OCI-LY3 (cell line): Measurements from ENCODE around the gene VAV2.

Experiments
- H2AFZ ChIP-seq: fragments of 200-600, 300-600 bp; shearing (Covaris generic); 2 replicates; pipeline ENCODE4 v1.6.0; 2014; ENCODE audit warnings: antibody characterized with exemption, low read depth, low read length
- H3K27ac ChIP-seq: fragments of 200-600, 300-600 bp; sonication (generic); 2 replicates; pipeline ENCODE4 v1.5.1; 2014; ENCODE audit warnings: mild to moderate bottlenecking, low read length, moderate library complexity, mixed read lengths
- H3K27me3 ChIP-seq: fragments of 200-600, 300-600 bp; sonication (generic); 2 replicates; pipeline ENCODE4 v1.6.1; 2014; ENCODE audit warnings: low read depth, low read length, mixed read lengths
- H3K36me3 ChIP-seq: fragments of 200-600, 300-600 bp; sonication (generic); replicated peaks from 2 replicates; pipeline ENCODE3; 2014; ENCODE audit warnings: low read depth, low read length, mixed read lengths
- H3K4me1 ChIP-seq: fragments of 300-600, 200-600 bp; sonication (generic); 2 replicates; pipeline ENCODE4 v1.6.1; 2014; ENCODE audit warnings: low read length, mixed read lengths
- H3K4me2 ChIP-seq: fragments of 200-600, 300-600 bp; sonication (generic); 2 replicates; pipeline ENCODE4 v1.6.1; 2014; ENCODE audit warnings: low read length, mixed read lengths
- H3K4me3 ChIP-seq: fragments of 300-600, 200-600 bp; sonication (generic); 2 replicates; pipeline ENCODE4 v1.5.1; 2014; ENCODE audit warnings: antibody characterized with exemption, mild to moderate bottlenecking, low read length, moderate library complexity
- H3K79me2 ChIP-seq: fragments of 300-600, 200-600 bp; shearing (Covaris generic); 2 replicates; pipeline ENCODE4 v1.6.1; 2014; ENCODE audit warnings: mild to moderate bottlenecking, low read length, mixed read lengths
- H3K9ac ChIP-seq: fragments of 300-600, 200-600 bp; shearing (Covaris generic); 2 replicates; pipeline ENCODE4 v1.6.0; 2014; ENCODE audit warnings: mild to moderate bottlenecking, low read length, moderate library complexity
- H3K9me3 ChIP-seq: fragments of 200-600, 300-600 bp; shearing (Covaris generic); 2 replicates; pipeline ENCODE4 v1.6.1; 2014; ENCODE audit warnings: low read length, mixed read lengths; ENCODE audit not compliant: insufficient read depth
- H4K20me1 ChIP-seq: fragments of 200-600, 300-600 bp; sonication (generic); 2 replicates; pipeline ENCODE4 v1.6.1; 2016; ENCODE audit warnings: low read length, mixed read lengths; ENCODE audit not compliant: insufficient read depth
- EZH2phosphoT487 ChIP-seq: fragments of 200-600 bp; shearing (Covaris generic); IDR thresholded peaks from 2 replicates; pipeline ENCODE4 v1.6.1; 2018; ENCODE audit warnings: antibody characterized with exemption, mixed run types, low read depth
- TF ChIP-seq, protein P1 (sequence below): fragments of 200-600, 300-600 bp; sonication (generic); IDR thresholded peaks from 2 replicates; pipeline ENCODE4 v1.5.1; 2014; ENCODE audit warnings: antibody characterized with exemption, low read length, low read depth

VAV2 gene

DNA sequence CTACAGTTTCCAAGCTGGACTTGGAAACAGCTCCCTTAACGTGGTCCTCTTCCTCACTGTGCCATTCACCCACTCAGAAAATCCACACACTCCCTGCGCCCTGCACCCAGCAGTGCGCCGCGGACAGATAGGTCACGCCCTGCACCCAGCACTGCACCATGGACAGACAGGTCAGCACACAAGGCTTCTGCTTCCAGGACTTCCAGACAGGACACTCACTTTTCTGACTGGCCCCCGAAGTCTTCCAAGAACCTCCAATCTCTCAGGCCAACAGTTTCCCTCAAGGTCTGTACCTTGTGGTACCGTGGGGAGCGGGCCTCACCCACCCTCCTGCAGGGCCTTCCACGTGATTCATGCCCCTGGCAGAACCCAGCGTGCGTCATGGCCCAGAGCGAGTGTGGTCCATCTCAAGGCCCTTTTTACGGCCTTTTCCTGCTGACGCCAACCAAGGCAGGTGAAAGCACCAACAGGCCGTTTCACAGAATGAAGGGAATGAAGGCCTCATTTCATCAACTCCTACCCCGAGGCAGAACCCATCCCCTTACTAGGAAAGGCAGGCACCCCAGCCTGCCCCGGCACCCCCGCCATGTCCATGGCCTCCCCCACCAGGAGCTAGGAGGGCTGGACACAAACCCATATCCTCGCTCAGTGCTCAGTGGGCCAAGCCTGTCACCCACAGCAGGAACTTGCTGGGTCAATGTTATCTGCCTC, 17.3 kb downstream of the VAV2 start:
- no peak overlapping the region for H3K4me3 ChIP-seq
- no peaks in the 10 kb centered on the region for H3K9me3 ChIP-seq
- peaks cover 98% of the 10 kb centered on the region for H4K20me1 ChIP-seq
- no peaks in the 10 kb centered on the region for H3K27me3 ChIP-seq
- H3K4me2 ChIP-seq: no peak overlapping the region
- no peak overlapping the region for H3K9ac ChIP-seq
- peaks cover 100% of the 10 kb centered on the region for H3K79me2 ChIP-seq
- no peak overlapping the region for H2AFZ ChIP-seq
- no peak overlapping the region for H3K27ac ChIP-seq
- TF ChIP-seq, protein P1, sequence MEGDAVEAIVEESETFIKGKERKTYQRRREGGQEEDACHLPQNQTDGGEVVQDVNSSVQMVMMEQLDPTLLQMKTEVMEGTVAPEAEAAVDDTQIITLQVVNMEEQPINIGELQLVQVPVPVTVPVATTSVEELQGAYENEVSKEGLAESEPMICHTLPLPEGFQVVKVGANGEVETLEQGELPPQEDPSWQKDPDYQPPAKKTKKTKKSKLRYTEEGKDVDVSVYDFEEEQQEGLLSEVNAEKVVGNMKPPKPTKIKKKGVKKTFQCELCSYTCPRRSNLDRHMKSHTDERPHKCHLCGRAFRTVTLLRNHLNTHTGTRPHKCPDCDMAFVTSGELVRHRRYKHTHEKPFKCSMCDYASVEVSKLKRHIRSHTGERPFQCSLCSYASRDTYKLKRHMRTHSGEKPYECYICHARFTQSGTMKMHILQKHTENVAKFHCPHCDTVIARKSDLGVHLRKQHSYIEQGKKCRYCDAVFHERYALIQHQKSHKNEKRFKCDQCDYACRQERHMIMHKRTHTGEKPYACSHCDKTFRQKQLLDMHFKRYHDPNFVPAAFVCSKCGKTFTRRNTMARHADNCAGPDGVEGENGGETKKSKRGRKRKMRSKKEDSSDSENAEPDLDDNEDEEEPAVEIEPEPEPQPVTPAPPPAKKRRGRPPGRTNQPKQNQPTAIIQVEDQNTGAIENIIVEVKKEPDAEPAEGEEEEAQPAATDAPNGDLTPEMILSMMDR: no peak
- TF ChIP-seq EZH2phosphoT487: no peak
- peaks cover 30% of the 10 kb centered on the region for H3K4me1 ChIP-seq
- H3K36me3 ChIP-seq: peaks cover 5% of the 10 kb centered on the region

DNA sequence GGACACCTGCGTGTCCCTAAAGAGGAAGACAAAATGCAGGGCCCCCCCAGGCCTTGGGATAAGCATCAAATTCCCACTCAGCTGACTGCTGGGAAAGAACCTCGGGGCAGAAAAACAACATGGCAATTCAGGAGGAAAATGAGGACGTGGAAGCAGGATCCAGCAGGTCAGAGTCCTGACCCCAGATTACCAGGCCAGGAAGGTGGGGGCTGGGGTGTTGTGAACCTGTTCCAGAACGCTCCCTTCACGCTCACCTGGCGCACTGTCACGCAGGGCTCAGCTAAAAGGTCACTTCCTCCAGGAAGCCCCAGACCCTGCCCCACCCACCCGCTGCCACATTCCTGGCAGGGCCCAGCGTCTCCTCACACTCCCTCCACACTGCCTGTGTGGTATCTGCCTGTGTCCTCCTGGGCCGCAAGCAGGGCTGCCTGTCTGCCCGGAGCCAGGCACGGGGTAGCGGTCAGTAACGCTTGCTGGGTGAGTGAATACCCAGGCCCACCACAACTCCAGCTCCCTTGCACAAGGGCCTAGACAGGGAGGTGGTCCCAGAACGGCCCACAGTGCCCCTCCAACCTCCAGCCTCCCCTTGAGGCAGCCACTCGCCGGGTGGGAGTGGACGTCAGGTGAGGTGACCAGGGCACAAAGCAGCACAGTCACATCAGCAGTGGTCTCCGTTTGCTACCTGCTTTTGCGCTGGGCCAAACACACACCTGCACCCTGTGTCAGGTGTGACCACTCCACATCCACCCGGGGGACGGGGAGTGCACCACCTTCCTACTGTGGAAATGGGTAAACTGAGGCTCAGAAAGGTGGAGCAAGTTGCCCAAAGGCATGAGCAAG, 18.1 kb downstream of the VAV2 start:
- H3K27me3 ChIP-seq: no peaks in the 10 kb centered on the region
- no peak overlapping the region for H2AFZ ChIP-seq
- H3K4me1 ChIP-seq: peaks cover 32% of the 10 kb centered on the region
- no peak overlapping the region for H3K4me2 ChIP-seq
- no peak overlapping the region for H3K4me3 ChIP-seq
- H3K36me3 ChIP-seq: peaks cover 5% of the 10 kb centered on the region
- peaks cover 98% of the 10 kb centered on the region for H4K20me1 ChIP-seq
- no peaks in the 10 kb centered on the region for H3K9me3 ChIP-seq
- no peak overlapping the region for H3K9ac ChIP-seq
- TF ChIP-seq, protein P1: no peak
- TF ChIP-seq EZH2phosphoT487: no peak
- H3K79me2 ChIP-seq: peaks cover 100% of the 10 kb centered on the region
- no peak overlapping the region for H3K27ac ChIP-seq

DNA sequence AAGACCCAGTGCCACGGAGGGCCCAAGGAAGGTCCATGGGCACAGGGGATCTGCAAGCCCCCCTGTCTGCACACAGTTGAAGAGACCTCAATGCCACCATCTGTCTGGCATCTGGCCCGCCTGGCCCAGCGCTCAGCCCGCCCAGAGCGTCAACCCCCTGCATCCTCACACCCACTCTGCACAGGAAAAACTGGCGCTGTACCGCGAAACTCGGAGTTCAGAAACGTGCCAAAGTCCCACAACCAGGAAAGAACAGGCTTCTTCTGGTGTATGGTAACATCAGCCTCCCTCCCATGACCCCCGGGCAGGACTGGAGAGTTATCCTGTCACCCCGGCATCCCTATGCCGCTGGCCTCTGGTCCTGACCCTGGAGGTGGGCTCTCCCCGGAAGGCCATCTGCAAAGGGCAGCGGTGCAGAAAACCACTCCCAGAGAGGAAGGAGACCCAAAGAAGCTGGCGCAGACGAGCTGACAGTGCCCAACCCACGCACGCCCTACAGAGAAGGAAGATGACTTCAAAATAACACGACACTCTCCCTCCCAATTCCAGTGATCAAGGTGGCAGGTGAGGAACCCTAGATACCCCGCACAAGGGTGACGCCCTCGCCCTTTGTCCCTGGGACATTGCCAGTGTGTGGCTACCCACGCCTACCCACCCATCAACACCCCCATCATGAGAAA, 18.9 kb downstream of the VAV2 start:
- H3K27me3 ChIP-seq: no peaks in the 10 kb centered on the region
- H3K9me3 ChIP-seq: no peaks in the 10 kb centered on the region
- H4K20me1 ChIP-seq: peaks cover 95% of the 10 kb centered on the region
- peaks cover 2% of the 10 kb centered on the region for H3K36me3 ChIP-seq
- H3K4me1 ChIP-seq: peaks cover 39% of the 10 kb centered on the region
- TF ChIP-seq EZH2phosphoT487: no peak
- TF ChIP-seq, protein P1: no peak
- peaks cover 100% of the 10 kb centered on the region for H3K79me2 ChIP-seq
- H3K9ac ChIP-seq: no peak overlapping the region
- no peak overlapping the region for H3K4me2 ChIP-seq
- H3K27ac ChIP-seq: no peak overlapping the region
- no peak overlapping the region for H3K4me3 ChIP-seq
- H2AFZ ChIP-seq: no peak overlapping the region
